Choroid plexus epithelial cell (primary cell): ENCODE measurements around the gene GDNF.
A peak's percentile ranks its signal among the peaks of the same experiment; 100 is the strongest.

ENCODE experiments used
- DNase-seq: peaks from one replicate; pipeline ENCODE4 v3.0.0-alpha.2; 2010; ENCODE audit warnings: low read depth
- H3K4me3 ChIP-seq: 2 replicates; pipeline ENCODE4 v1.5.1; 2011; ENCODE audit warnings: low read depth, mild to moderate bottlenecking, control low read depth, low read length, moderate library complexity
- TF ChIP-seq, protein P1 (sequence below): conservative IDR thresholded peaks from 2 replicates; pipeline ENCODE4 v1.5.1; 2011; ENCODE audit warnings: low read depth, mild to moderate bottlenecking, control low read depth, inconsistent platforms, low read length, moderate library complexity

The GDNF gene

DNA sequence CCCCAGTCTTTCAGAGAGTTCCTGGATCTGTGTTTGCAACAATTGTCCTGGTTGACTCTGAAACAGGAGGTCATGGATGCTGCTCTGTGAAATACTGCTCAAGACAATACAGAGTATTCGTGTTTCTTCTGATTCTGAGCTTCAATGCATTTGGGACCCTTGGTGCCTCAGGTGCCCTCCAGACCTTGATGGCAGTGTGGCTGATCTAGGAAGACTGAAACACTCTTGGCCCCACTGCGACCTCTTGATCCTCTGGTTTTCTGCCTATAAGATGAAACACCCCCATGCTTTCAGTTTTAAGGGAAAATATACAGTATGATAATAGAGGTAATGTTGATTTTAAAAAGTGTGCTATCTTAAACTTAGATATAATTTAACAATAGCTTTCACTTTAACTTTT, 67.6 kb downstream of the GDNF start:
- TF ChIP-seq, protein P1, sequence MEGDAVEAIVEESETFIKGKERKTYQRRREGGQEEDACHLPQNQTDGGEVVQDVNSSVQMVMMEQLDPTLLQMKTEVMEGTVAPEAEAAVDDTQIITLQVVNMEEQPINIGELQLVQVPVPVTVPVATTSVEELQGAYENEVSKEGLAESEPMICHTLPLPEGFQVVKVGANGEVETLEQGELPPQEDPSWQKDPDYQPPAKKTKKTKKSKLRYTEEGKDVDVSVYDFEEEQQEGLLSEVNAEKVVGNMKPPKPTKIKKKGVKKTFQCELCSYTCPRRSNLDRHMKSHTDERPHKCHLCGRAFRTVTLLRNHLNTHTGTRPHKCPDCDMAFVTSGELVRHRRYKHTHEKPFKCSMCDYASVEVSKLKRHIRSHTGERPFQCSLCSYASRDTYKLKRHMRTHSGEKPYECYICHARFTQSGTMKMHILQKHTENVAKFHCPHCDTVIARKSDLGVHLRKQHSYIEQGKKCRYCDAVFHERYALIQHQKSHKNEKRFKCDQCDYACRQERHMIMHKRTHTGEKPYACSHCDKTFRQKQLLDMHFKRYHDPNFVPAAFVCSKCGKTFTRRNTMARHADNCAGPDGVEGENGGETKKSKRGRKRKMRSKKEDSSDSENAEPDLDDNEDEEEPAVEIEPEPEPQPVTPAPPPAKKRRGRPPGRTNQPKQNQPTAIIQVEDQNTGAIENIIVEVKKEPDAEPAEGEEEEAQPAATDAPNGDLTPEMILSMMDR: no peak
- H3K4me3 ChIP-seq: no peak overlapping the region
- no peak for DNase-seq

DNA sequence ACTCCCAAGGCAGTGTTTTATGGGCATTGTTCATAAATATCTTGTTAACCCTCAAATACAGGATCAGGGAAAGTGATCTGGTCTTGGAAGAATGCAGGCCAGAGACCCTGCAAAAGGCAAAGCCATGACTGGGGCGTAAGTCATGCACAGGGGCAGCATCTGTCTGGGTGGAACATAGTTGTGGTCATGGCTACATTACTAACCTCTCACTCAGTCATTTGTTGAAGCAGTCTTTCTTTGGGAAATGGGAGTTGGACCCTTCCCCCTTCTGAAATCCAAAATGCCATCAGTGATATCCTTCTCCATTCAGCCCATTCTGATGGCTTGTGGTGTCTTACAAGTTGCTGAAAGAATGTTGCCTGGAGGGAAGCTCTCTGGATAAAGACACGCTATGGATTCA, 68.1 kb downstream of the GDNF start:
- peak; percentile 90 for DNase-seq
- TF ChIP-seq, protein P1: no peak
- H3K4me3 ChIP-seq: no peak overlapping the region

DNA sequence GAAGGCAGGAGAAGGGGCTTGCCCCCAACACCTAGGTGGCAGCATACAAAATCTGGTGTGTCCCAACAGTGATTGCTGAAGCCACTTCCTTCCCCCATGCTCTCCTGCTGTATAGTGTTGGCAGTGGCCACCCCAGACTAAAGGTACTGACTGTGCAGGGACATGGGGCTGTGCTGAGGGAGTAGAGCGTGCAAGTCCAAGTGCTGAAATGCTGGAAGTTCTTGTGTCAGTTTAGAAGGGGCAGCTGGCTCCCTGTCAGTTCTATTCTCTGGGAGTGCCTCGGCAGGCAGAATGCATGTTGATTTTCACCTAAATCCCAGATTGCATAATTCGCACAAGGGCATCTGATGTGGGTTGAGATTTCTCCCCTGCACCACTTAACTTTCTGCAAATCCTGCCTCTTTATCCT, 68.6 kb downstream of the GDNF start:
- TF ChIP-seq, protein P1: no peak
- DNase-seq: peak; percentile 43
- H3K4me3 ChIP-seq: no peak overlapping the region

DNA sequence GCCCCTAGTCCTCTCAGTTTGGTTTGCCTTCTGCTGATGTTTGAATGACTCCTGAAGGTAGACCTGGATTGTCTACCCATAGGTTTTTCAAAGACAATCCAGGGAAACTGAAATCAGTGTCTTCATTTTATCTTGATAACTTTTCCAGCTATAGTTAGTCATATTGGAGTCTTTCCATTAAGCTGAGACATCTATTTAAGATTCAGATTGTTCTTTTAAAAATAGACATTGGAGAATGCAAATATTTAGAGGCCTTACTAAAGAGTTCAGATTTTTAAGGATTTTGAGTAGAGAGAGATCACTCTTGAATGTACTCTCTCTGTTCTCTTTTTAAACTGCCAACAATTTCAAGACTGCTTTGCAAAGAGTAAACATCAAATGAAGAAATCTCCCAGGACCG, 69.1 kb downstream of the GDNF start:
- TF ChIP-seq, protein P1: no peak
- no peak for DNase-seq
- no peak overlapping the region for H3K4me3 ChIP-seq

DNA sequence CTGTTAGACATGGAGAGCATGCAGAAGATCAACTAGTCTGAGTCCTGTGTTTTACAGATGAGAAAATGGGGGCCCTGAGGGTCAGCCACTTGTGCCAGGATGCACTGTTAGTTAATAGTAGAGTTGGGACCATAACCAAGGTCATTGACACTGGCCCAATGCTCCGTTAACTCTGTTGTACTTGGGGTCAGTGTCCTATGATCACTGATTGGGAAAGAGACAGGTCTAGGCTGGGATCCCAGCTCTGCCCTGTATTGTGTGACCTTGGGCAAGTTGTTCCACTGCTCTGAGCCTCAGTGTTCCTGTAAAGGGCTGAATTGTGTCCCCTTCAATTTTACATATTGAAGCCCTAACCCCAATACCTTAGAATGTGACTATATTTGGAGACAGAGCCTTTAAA, 70.0 kb downstream of the GDNF start:
- H3K4me3 ChIP-seq: no peak overlapping the region
- no peak for DNase-seq
- TF ChIP-seq, protein P1: no peak

DNA sequence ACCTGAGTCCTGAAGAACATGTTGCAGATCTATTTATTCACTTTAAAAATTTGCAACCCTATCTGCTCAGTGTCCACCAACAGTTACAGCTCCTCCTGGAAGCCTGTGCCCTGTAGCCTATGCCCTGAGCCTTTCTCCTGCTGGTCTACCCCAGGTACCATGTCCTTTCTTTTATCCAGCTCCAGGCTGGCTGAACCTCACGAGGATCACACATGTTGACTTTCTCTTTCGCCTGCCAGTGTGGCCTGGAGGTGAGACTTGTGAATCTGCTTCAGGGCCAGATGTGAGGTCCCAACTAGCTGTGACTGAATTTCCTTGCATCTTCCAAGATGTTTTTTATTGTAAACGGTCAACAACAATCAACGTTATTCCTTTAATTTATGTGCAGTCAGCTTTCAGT, 70.7 kb downstream of the GDNF start:
- DNase-seq: no peak
- H3K4me3 ChIP-seq: no peak overlapping the region
- TF ChIP-seq, protein P1: no peak

DNA sequence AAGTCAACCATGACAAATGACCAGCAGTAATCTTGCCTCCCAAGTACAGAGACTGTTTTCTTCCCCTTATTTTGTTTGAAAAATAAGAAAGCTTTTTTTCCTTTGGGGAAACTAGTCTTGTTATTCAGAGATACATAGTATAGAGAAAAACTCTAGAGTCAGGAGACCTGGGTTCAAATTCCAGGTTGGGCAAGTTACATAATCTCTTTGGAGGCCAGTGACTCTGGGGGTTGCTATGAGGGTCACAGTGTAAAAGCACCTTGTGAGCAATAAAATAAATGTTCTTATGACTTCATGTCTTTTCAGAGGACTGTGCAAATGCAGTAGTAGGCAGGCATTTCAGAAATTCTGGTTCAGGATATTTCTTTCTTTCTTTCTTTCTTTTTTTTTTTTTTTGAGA, 71.5 kb downstream of the GDNF start:
- no peak overlapping the region for H3K4me3 ChIP-seq
- no peak for DNase-seq
- TF ChIP-seq, protein P1: no peak
